Stimulated activated naive CD4-positive, alpha-beta T cell (primary cell): ENCODE data around the gene IFI44.

Source experiments
- DNase-seq, 6 experiments: peaks; one replicate each; lab custom pipeline; 2025; lab: John Stamatoyannopoulos, UW

Gene IFI44

GRCh38 chr1:78712467-78713051 is 62.9 kb downstream of the IFI44 start:
- DNase-seq: no peak

GRCh38 chr1:78713297-78713696 is 63.7 kb downstream of the IFI44 start:
- DNase-seq: no peak
